Kidney epithelial cell (primary cell): Measurements from ENCODE around the gene FAP. TPM values are rescaled to one million over a fixed set of nuclear protein-coding genes. Genes with fewer than 3 reads are reported as not detected.

Experiments
- DNase-seq: peaks from one replicate; pipeline ENCODE4 v3.0.0-alpha.2; 2010; ENCODE audit warnings: low read depth
- H3K27me3 ChIP-seq: 2 replicates; pipeline ENCODE4 v1.6.0; 2011; ENCODE audit warnings: low read length; ENCODE audit not compliant: control insufficient read depth, insufficient read depth
- H3K36me3 ChIP-seq: 2 replicates; pipeline ENCODE4 v1.5.1; 2011; ENCODE audit warnings: low read length; ENCODE audit not compliant: control insufficient read depth, insufficient read depth
- H3K4me3 ChIP-seq: 2 replicates; pipeline ENCODE4 v1.5.1; 2011; ENCODE audit warnings: low read depth, mild to moderate bottlenecking, control low read depth, low read length
- CTCF ChIP-seq: IDR thresholded peaks from 2 replicates; pipeline ENCODE4 v1.5.1; 2011; ENCODE audit warnings: mild to moderate bottlenecking, moderate library complexity, low read length, control low read depth, inconsistent platforms; ENCODE audit not compliant: insufficient read depth, poor library complexity, severe bottlenecking
- total RNA-seq: library from RNA; depleted of rRNA; stranded (reverse); fragments of >200 nt; gene quantifications from 2 replicates; pipeline ENCODE4 v1.2.3, GENCODE V29; 2015

FAP gene
- total RNA-seq = 2.8 and 3.6 TPM in 2 replicates

- Histone ChIP-seq H3K36me3 (no peaks in the 10 kb centered on the region), H3K4me3 (peak within 1 kb of the TSS; percentile 8), H3K27me3 (no peaks in the 10 kb centered on the region)
- DNase-seq = no peak
- TF ChIP-seq CTCF = no peak
Observed at GRCh38 chr2:162243294-162243693, at the start of gene FAP. TSS of gene FAP (minus strand) at chr2:162243445. CDS start at chr2:162243327, 118 bp downstream.

GRCh38 chr2:162291748-162292147, 48.5 kb upstream of the FAP start:
- Histone ChIP-seq H3K27me3 (no peaks in the 10 kb centered on the region), H3K36me3 (no peaks in the 10 kb centered on the region), H3K4me3 (no peak overlapping the region)
- no peak for TF ChIP-seq CTCF
- no peak for DNase-seq

GRCh38 chr2:162282765-162283425, 39.6 kb upstream of the FAP start:
- Histone ChIP-seq H3K4me3 (no peak overlapping the region), H3K27me3 (no peaks in the 10 kb centered on the region), H3K36me3 (no peaks in the 10 kb centered on the region)
- TF ChIP-seq CTCF = no peak
- DNase-seq = no peak

- Histone ChIP-seq H3K27me3 (no peaks in the 10 kb centered on the region), H3K4me3 (no peak overlapping the region), H3K36me3 (no peaks in the 10 kb centered on the region)
- no peak for TF ChIP-seq CTCF
- DNase-seq = no peak
Observed at GRCh38 chr2:162280654-162281053, 37.4 kb upstream of the FAP start.

GRCh38 chr2:162277381-162277780, 34.1 kb upstream of the FAP start:
- DNase-seq = no peak
- H3K36me3 ChIP-seq = no peaks in the 10 kb centered on the region
- no peaks in the 10 kb centered on the region for H3K27me3 ChIP-seq
- TF ChIP-seq CTCF = no peak
- H3K4me3 ChIP-seq = no peak overlapping the region

- no peaks in the 10 kb centered on the region for H3K27me3 ChIP-seq
- no peak for DNase-seq
- H3K4me3 ChIP-seq = no peak overlapping the region
- H3K36me3 ChIP-seq = no peaks in the 10 kb centered on the region
- no peak for TF ChIP-seq CTCF
Observed at GRCh38 chr2:162267996-162268395, 24.8 kb upstream of the FAP start.
